ENCODE results near the gene ZNF718. TPM values are rescaled to one million over a fixed set of nuclear protein-coding genes. Genes with fewer than 3 reads are reported as not detected.

The ZNF718 gene
- total and polyA plus RNA-seq, 2 of the 8 experiments (the other 6 are each of a cell fraction or from before 2014, with no cell fraction given) = 3.3 to 19.5 TPM

DNA sequence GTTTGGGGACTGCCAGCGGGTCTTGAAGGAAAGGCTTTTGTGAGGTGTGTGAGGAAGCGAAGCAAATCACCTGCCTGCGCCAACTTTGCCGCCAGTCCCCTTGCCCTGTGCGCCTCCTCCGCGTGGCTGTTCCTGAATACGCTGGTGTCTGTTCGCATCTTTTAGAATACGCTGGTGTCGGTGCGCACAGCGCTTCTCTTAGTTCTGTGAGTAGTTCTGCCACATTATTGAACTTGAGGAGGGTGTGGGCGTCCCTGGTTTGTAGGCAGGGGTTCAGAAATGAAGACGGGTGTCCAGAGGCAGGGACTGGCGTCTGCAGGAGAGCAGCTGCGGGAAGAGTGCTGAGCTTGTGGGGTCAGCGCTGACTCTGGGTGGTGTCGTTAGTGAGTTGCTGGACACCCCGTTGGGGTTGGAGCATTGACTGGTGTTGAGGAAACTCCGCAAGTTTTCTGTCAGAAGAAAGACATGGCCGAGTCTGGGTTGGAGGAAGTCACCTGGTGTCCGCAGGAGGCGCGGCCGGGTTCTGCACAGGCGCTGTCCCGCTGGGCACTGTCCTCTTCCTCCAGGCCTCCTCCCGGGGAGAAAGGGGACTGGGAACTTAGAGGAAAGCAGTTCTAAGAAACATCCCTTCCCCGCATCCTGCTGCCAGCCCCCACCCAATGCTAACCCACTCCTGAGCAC is 930 bp downstream of the ZNF718 start:
- FAIRE-seq = no peak
- TF ChIP-seq RAD21 (IDR thresholded peaks at IDR 0.05 in 1 of 2, conservative IDR thresholded peaks at IDR 0.05 in 1 of 2; ENCODE audit: low read depth in 2 of 2, low read length in 2 of 2) (peak in 1 of 2 experiments; percentile 10; a peak in 1 of 4 replicates), ATF3 (IDR thresholded peaks at IDR 0.05; ENCODE audit: insufficient read depth, low read depth, low read length) (no peak), SIN3A (conservative IDR thresholded peaks at IDR 0.05 in 1 of 2, IDR thresholded peaks at IDR 0.05 in 1 of 2; ENCODE audit: low read depth in 1 of 2, low read length in 2 of 2) (peak in 1 of 2 experiments; percentile 77; a peak in 2 of 4 replicates), POLR2AphosphoS5 (IDR thresholded peaks at IDR 0.05; ENCODE audit: low read depth, low read length) (peak; percentile 15; the same call in 1 of the 2 replicates)

More for the DNA sequence above, 930 bp downstream of the ZNF718 start:
- peak overlapping the region; percentile 100 for H4K5ac ChIP-seq (ENCODE audit: insufficient read length, low read depth, low read length)
- ChIA-PET POLR2A (ENCODE audit: partially characterized antibody) (interaction anchor here (0.6 to 4.6 kb wide), 23 partner anchors 9 to 179 kb away, joined by 3 to 47 read pairs (median 4); partner anchors contain the start of genes ZNF595 and ZNF732), CTCF (ENCODE audit: partially characterized antibody) (interaction anchor here (1.1 to 2.3 kb wide), 7 partner anchors 8 to 117 kb away, joined by 3 to 9 read pairs (median 4); no protein-coding TSS in a partner anchor)
- peaks cover 0 to 5% of the 10 kb centered on the region in 2 experiments for H4K20me1 ChIP-seq (replicated peaks in 1 of 2; ENCODE audit: control insufficient read depth in 1 of 2, insufficient read depth in 2 of 2, low read length in 2 of 2)
- H3K56ac ChIP-seq (replicated peaks; ENCODE audit: insufficient read length, low read depth, low read length) = no peak overlapping the region
- peak overlapping the region; percentile 95 for H3K4me2 ChIP-seq (ENCODE audit: insufficient read depth in 1 of 2, low read depth in 2 of 2, low read length in 2 of 2)
- peaks cover 5% of the 10 kb centered on the region for H3K23me2 ChIP-seq (ENCODE audit: low read depth, low read length)
- peak overlapping the region; percentile 100; the same call in 1 of the 2 replicates for H4K8ac ChIP-seq (ENCODE audit: extremely low read depth, insufficient read depth, low read length)
- H3K79me2 ChIP-seq (ENCODE audit: control insufficient read depth in 1 of 2, insufficient read depth in 2 of 2, low read length in 2 of 2) = peaks cover 10 to 57% of the 10 kb centered on the region in 2 experiments
- H2BK20ac ChIP-seq (ENCODE audit: low read length) = no peak overlapping the region
- WGBS, 2 experiments (ENCODE audit: extremely low coverage in 1 of 2, insufficient coverage in 1 of 2, insufficient read length in 1 of 2, insufficient replicate concordance in 2 of 2, low coverage in 1 of 2, low lambda C conversion rate in 2 of 2, missing lambda C conversion rate in 1 of 2) = 1% methylated on average over 28 of the region's 30 CpGs; no CpG with 5 or more reads in 1 of the 2 experiments
- DNase-seq (ENCODE audit: low read depth in 1 of 2, low spot score in 2 of 2) = peak in 1 of 2 experiments; percentile 74
- no peak overlapping the region for H3K4ac ChIP-seq (replicated peaks; ENCODE audit: insufficient read length, low read depth, low read length)
- no peaks in the 10 kb centered on the region; a peak in 1 of 4 replicates for H3K9me3 ChIP-seq (ENCODE audit: insufficient read depth in 2 of 2, low read depth in 1 of 2, low read length in 1 of 2)
- H3K14ac ChIP-seq (ENCODE audit: insufficient read length) = peak overlapping the region; percentile 45
- peak overlapping the region; percentile 92 for H3K27ac ChIP-seq (ENCODE audit: low read depth, low read length)
- H3K4me3 ChIP-seq (ENCODE audit: extremely low read depth in 1 of 4, insufficient read depth in 2 of 4, low read depth in 3 of 4, low read length in 4 of 4) = peak overlapping the region; percentile 78 to 98 (median 94)
- peaks cover 0 to 2% (median 0%) of the 10 kb centered on the region in 4 experiments; a peak in 3 of 7 replicates for H3K4me1 ChIP-seq (replicated peaks in 1 of 4; ENCODE audit: control insufficient read depth in 3 of 4, insufficient read depth in 4 of 4, low read length in 3 of 4)
- no peaks in the 10 kb centered on the region for H3K79me1 ChIP-seq (ENCODE audit: low read depth, low read length)
- H2AFZ ChIP-seq (ENCODE audit: low read length) = no peak overlapping the region
- H2BK5ac ChIP-seq (ENCODE audit: low read depth, low read length) = peak overlapping the region; percentile 96
- H2AK5ac ChIP-seq (ENCODE audit: low read depth, low read length) = no peak overlapping the region; the same call in 1 of the 2 replicates
- H3K23ac ChIP-seq (ENCODE audit: insufficient read length) = no peak overlapping the region
- peak overlapping the region; percentile 86 to 100 (median 98) for H3K9ac ChIP-seq (replicated peaks in 1 of 4; ENCODE audit: extremely low read depth in 1 of 4, low read depth in 3 of 4, low read length in 3 of 4)
- no peak overlapping the region for H4K91ac ChIP-seq (replicated peaks; ENCODE audit: insufficient read length, low read length)
- H3K36me3 ChIP-seq (ENCODE audit: control insufficient read depth in 2 of 4, insufficient read depth in 4 of 4, low read length in 3 of 4) = peaks cover 8 to 37% (median 12%) of the 10 kb centered on the region in 4 experiments; a peak in 7 of 8 replicates
- no peaks in the 10 kb centered on the region for H3K27me3 ChIP-seq (replicated peaks in 1 of 4; ENCODE audit: control insufficient read depth in 3 of 4, extremely low read depth in 1 of 4, insufficient read depth in 3 of 4, low read length in 3 of 4)
- no peak overlapping the region for H2BK12ac ChIP-seq (ENCODE audit: low read depth, low read length)
- peak overlapping the region; percentile 98 for H3K18ac ChIP-seq (ENCODE audit: extremely low read depth, low read length)
- H2BK15ac ChIP-seq (ENCODE audit: low read length) = no peak overlapping the region
- no peak overlapping the region for H2BK120ac ChIP-seq (replicated peaks; ENCODE audit: low read depth, low read length)
